ENCODE data around the gene MMP8. TPM values are rescaled to one million over a fixed set of nuclear protein-coding genes. Genes with fewer than 3 reads are reported as not detected.

Gene MMP8
- total RNA-seq, 2 experiments from 2014 or later, result not detected

DNA sequence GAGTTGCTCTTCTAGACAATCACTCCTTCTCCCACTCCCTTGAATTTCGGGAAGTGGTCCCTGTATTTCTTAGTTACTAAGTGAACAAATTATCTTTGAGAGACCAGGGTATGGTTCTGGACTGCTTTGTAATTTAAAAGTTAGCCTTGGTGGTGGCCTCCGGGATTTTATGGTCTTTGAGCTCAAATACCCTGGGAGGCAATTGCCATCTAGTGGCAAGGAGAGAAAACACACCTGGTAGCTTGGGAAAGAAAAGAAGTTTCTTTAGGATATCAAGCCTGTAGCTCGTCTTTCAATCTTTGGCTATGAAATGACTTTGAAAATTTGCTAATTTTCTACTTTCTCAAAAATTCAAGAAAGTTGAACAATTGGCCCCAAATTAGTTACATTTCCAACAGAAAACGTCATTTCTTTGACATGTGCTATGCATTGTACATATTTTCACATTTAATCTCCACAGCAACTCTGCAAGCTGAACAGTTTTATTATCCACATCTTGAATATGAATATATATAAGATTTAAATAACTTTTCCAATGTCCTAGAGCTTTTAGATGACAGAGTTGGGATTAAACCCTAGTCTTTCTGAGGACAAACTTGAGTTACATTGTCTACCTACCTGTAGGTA is 58.3 kb downstream of the MMP8 start:
- Mint-ChIP-seq H3K9me3 (no peaks in the 10 kb centered on the region), H3K4me1 (no peaks in the 10 kb centered on the region), H3K27ac (no peak overlapping the region), H3K36me3 (ENCODE audit: low read depth) (no peaks in the 10 kb centered on the region), H3K4me3 (no peak overlapping the region), H3K27me3 (peaks cover 5% of the 10 kb centered on the region)
- ChIA-PET CTCF (interaction anchor here (0.5 to 4.1 kb wide), 46 partner anchors 9 to 806 kb away, joined by 3 to 33 read pairs (median 4); partner anchors contain the start of gene MMP27), POLR2A (no interaction called here)
- DNase-seq, result no peak

DNA sequence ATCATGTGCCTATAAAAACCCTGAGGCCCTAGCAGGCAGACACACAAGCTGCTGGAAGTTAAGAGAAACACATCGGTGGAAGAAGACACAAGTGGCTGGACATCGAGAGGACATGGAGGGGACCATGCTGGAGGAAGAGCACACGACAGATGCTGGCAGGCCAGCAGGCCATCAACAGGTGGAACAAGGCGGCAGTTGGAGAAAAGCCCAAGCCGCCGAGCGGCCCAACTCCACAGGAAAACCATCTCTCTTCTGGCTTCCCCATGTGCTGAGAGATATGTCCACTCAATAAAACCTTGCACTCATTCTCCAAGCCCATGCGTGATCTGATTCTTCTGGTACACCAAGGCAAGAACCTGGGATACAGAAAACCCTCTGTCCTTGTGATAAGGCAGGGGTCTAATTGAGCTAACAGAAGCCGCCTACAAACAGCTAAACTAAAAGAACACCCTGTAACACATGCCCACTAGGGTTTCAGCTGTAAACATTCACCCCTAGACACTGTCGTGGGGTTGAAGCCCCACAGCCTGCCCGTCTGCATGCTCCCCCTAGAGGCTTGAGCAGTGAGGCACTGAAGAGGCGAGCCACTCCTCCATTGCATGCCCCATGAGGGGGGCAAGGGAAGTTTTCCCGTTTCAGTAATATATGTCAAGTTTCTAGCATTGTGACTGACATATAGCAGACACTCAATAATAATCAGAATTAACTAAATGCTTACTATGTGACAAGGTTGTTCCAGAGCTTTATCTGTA is 60.6 kb downstream of the MMP8 start:
- H3K4me3 Mint-ChIP-seq, result no peak overlapping the region
- no peak for DNase-seq
- H3K27me3 Mint-ChIP-seq, result peaks cover 1% of the 10 kb centered on the region
- H3K36me3 Mint-ChIP-seq (ENCODE audit: low read depth), result no peaks in the 10 kb centered on the region
- H3K9me3 Mint-ChIP-seq, result no peaks in the 10 kb centered on the region
- POLR2A ChIA-PET, result no interaction called here
- CTCF ChIA-PET, result interaction anchor here (1.2 to 4.1 kb wide), 4 partner anchors 21 to 375 kb away, joined by 3 to 28 read pairs (median 4); no protein-coding TSS in a partner anchor
- H3K4me1 Mint-ChIP-seq, result no peaks in the 10 kb centered on the region
- H3K27ac Mint-ChIP-seq, result no peak overlapping the region

DNA sequence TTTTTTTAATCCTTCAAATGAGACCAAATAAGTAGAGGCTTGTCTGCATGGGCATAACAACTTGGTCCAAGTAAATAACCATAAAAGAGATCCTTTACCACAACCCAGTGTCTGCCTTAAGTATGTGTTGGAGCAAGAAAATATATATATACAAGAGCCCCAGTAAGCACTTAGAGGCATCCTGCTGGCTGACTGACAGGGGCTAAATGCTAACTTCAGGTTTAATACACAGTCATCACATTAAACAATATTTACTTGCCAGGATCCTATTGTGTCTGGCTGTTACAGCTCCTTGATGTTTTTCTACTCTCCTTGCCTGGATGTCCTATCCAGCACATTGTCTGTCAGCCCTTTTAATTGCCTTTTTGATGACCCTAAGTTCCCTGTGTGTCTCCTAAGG is 62.1 kb downstream of the MMP8 start:
- ChIA-PET POLR2A (no interaction called here), CTCF (no interaction called here)
- Mint-ChIP-seq H3K27ac (no peak overlapping the region), H3K27me3 (peaks cover 4% of the 10 kb centered on the region), H3K4me3 (no peak overlapping the region), H3K36me3 (ENCODE audit: low read depth) (no peaks in the 10 kb centered on the region), H3K9me3 (no peaks in the 10 kb centered on the region), H3K4me1 (no peaks in the 10 kb centered on the region)
- DNase-seq, result no peak

Other genes with a start within 250 kb of the MMP8 start
- gene MMP7, start 194.2 kb downstream of the MMP8 start, total RNA-seq, result not detected
- not detected for gene MMP20, start 99.6 kb downstream of the MMP8 start, total RNA-seq
- gene MMP27, start 19.2 kb downstream of the MMP8 start, total RNA-seq, result not detected
- gene MMP10, start 55.7 kb upstream of the MMP8 start, total RNA-seq, result under 1 TPM in 1 of 2 experiments, not detected in 1; 0.58 TPM
- not detected for gene MMP1, start 73.2 kb upstream of the MMP8 start, total RNA-seq
- not detected for gene MMP3, start 118.7 kb upstream of the MMP8 start, total RNA-seq
- not detected for gene MMP12, start 150.0 kb upstream of the MMP8 start, total RNA-seq
- gene MMP13, start 230.8 kb upstream of the MMP8 start, total RNA-seq, result not detected

Data from activated CD4-positive, alpha-beta memory T cell treated with anti-CD3 and anti-CD28 coated beads, Interleukin-2, amount 10 ng/mL, durations not matched to agents 7 days and 5 days (primary cell).